Adrenal gland (tissue), 5 donors: ENCODE measurements around the gene RUFY4.

Experiments
- POLR2A ChIP-seq, 2 donors: fragments of 450-650 bp; IDR thresholded peaks; one replicate each; pipeline ENCODE4 v1.6.1; 2017; ENCODE audit warnings: antibody characterized with exemption in 2 of 2, mild to moderate bottlenecking in 2 of 2, moderate library complexity in 1 of 2
- TF ChIP-seq, protein P1 (sequence below), 6 experiments: fragments of 450-650 bp in 4 of 6; fragments of 200-600 bp in 2 of 6; sonication (generic) in 1 of 6; IDR thresholded peaks; 1 replicate in 5 of 6; 2 replicates in 1 of 6; pipeline versions ENCODE4 v1.5.1 to v1.8.0; 2016 to 2021; ENCODE audit warnings: antibody characterized with exemption in 6 of 6, mild to moderate bottlenecking in 2 of 6, moderate library complexity in 1 of 6
- donor health status: DM: no; HTN: no; CAD: no.

DNA sequence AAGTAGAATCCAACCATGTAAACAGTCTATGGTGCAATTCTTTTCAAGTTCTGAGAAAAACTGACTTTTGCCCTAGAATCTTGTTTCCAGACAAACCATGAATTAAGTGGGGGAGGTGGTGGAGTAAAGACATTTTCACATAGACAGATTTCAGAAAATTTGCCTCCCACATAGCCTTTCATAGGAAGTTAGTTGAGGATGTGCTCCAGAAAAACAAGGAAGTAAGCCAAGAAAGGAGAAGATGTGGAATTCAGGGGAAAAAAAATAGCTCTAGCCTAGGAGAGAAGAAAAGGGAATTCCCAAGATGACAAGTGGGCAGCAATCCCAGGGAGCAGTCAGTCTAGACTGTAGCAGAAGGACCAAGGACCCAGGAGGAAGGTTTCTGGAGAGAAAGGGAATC lies 17.4 kb downstream of the RUFY4 start:
- TF ChIP-seq, protein P1, sequence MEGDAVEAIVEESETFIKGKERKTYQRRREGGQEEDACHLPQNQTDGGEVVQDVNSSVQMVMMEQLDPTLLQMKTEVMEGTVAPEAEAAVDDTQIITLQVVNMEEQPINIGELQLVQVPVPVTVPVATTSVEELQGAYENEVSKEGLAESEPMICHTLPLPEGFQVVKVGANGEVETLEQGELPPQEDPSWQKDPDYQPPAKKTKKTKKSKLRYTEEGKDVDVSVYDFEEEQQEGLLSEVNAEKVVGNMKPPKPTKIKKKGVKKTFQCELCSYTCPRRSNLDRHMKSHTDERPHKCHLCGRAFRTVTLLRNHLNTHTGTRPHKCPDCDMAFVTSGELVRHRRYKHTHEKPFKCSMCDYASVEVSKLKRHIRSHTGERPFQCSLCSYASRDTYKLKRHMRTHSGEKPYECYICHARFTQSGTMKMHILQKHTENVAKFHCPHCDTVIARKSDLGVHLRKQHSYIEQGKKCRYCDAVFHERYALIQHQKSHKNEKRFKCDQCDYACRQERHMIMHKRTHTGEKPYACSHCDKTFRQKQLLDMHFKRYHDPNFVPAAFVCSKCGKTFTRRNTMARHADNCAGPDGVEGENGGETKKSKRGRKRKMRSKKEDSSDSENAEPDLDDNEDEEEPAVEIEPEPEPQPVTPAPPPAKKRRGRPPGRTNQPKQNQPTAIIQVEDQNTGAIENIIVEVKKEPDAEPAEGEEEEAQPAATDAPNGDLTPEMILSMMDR (IDR thresholded peaks at IDR 0.05): no peak
- no peak for TF ChIP-seq POLR2A (IDR thresholded peaks at IDR 0.05)
